K562 (cell line): Measurements from ENCODE around the gene PODN. TPM values are rescaled to one million over a fixed set of nuclear protein-coding genes. Genes with fewer than 3 reads are reported as not detected.

ENCODE experiments used
- AFF1 ChIP-seq, 2 experiments: fragments of 450-650 bp; IDR thresholded peaks; 2 replicates each; pipeline ENCODE4 v1.6.1; 2018; ENCODE audit warnings: mild to moderate bottlenecking in 2 of 2, low read depth in 1 of 2; ENCODE audit not compliant: partially characterized antibody in 2 of 2
- JUN ChIP-seq, 2 experiments: sonication (generic) in 1 of 2; formaldehyde crosslinking in 1 of 2; IDR thresholded peaks; 2 replicates each; pipeline versions ENCODE4 v1.6.1 to v1.8.0; 2012 to 2022; ENCODE audit warnings: borderline replicate concordance in 2 of 2, mild to moderate bottlenecking in 2 of 2, improper control_type of control experiment in 1 of 2, low read depth in 1 of 2, low read length in 1 of 2, missing genetic modification reagents in 1 of 2
- NFRKB ChIP-seq: fragments of 450-650 bp; IDR thresholded peaks from 2 replicates; pipeline ENCODE4 v1.6.1; 2016; ENCODE audit warnings: low read depth
- PHF21A ChIP-seq: fragments of 450-650 bp; IDR thresholded peaks from 2 replicates; pipeline ENCODE4 v1.6.1; 2017; ENCODE audit warnings: low read depth, borderline replicate concordance
- POLR2AphosphoS5 ChIP-seq: IDR thresholded peaks from 2 replicates; pipeline ENCODE4 v1.6.1; 2011; ENCODE audit warnings: mild to moderate bottlenecking, low read depth, low read length, moderate library complexity; ENCODE audit not compliant: control insufficient read depth, insufficient read depth
- PRDM10 ChIP-seq: fragments of 450-650 bp; IDR thresholded peaks from 2 replicates; pipeline ENCODE4 v1.6.1; 2018; ENCODE audit not compliant: partially characterized antibody
- SMARCA4 ChIP-seq: fragments of 450-650 bp; IDR thresholded peaks from 2 replicates; pipeline ENCODE4 v1.6.1; 2016
- TCF7 ChIP-seq: sonication (generic); IDR thresholded peaks from 2 replicates; pipeline ENCODE4 v1.6.1; 2016; ENCODE audit warnings: antibody characterized with exemption, borderline replicate concordance
- TEAD2 ChIP-seq: fragments of 450-650 bp; IDR thresholded peaks from 2 replicates; pipeline ENCODE4 v1.6.1; 2016; ENCODE audit warnings: missing genetic modification characterization, control low read depth, missing compliant biosample characterization
- TFAP4 ChIP-seq: sonication (generic); formaldehyde crosslinking; IDR thresholded peaks from 2 replicates; pipeline ENCODE4 v1.8.0; 2022; ENCODE audit warnings: missing genetic modification reagents, mild to moderate bottlenecking, moderate library complexity, borderline replicate concordance
- ZNF24 ChIP-seq: fragments of 450-650 bp; IDR thresholded peaks from 2 replicates; pipeline ENCODE4 v1.6.1; 2016
- ZNF507 ChIP-seq: conservative IDR thresholded peaks from 2 replicates; pipeline ENCODE4 v1.6.1; 2017; ENCODE audit warnings: missing genetic modification characterization, missing compliant biosample characterization
- polyA plus RNA-seq, 8 experiments: library from polyadenylated mRNA; depleted of rRNA in 4 of 8; stranded (reverse) in 5 of 8; unstranded in 3 of 8; fragments of >200 nt; fragmentation: Nextera tagmentation in 2 of 8; fragmentation: Illumina TruSeq in 1 of 8; extraction: Ambion mirVana in 2 of 8; extraction: Trizol in 1 of 8; gene quantifications; 2 replicates each; pipeline versions ENCODE4 v1.2.1 to v1.2.3, GENCODE V29; 2011 to 2014; ENCODE audit warnings: inconsistent platforms in 1 of 8, missing spikeins in 1 of 8
- total RNA-seq, 7 experiments: library from RNA; depleted of rRNA in 6 of 7; stranded (reverse); fragments of >200 nt in 6 of 7; fragmentation: Illumina TruSeq in 2 of 7; extraction: Trizol in 2 of 7; gene quantifications; 2 replicates each; pipeline versions ENCODE4 v1.2.1 to v1.2.3, GENCODE V29; 2011 to 2021; ENCODE audit warnings: low replicate concordance in 1 of 7

PODN gene
- total and polyA plus RNA-seq, 9 of the 15 experiments (the other 6 are each of a cell fraction or from before 2014, with no cell fraction given) = not detected

DNA sequence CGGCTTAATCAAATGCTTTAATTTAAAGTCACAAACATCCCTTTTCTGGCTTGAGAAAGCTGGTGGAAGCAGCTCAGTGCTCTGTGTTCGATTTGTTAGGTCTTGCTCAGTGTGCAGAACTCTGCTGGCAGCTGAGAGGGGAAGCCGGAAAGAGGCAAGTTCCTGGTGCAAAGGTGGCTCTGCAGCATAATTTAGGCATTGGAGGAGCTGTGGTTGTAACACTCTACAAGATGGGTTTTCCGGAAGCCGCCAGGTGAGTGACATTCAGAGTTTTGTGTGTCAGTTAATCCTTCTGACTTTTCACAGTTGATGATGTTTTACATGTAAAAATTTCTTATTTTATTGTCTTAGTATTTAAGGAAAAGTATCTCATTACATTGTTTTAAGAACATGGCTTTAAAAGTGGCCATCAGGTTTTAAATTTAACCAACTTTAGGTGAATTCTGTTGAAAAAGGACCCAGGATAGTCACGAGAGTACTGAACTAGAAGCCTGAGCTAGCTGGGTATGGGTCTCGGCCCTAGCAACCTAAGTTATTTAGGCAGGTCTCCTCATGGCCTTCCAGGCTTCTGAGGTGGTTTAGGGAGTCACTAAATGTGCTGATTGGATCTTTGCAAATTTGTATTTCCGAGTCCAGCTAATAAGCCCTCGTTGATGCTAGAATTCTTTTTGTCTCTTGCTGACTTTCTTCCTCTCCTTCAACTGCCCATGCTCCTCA is 47.1 kb upstream of the PODN start (continued):
- TF ChIP-seq POLR2AphosphoS5 = peak; percentile 55
- TF ChIP-seq ZNF24 = no peak
- no peak for TF ChIP-seq TCF7
- no peak for TF ChIP-seq TEAD2 (tag)
- peak; percentile 96 for TF ChIP-seq TFAP4 (CRISPR knock-in tag)
- TF ChIP-seq JUN (IDR thresholded peaks at IDR 0.05; ENCODE audit: borderline replicate concordance, low read depth, low read length) = no peak; the same call in 1 of the 2 replicates
- no peak for TF ChIP-seq JUN (CRISPR knock-in tag; IDR thresholded peaks at IDR 0.05; ENCODE audit: borderline replicate concordance)
- TF ChIP-seq NFRKB = peak; percentile 53; the same call in 1 of the 2 replicates
- TF ChIP-seq PRDM10 = peak; percentile 55
- peak; percentile 44; the same call in 1 of the 2 replicates for TF ChIP-seq SMARCA4
- TF ChIP-seq ZNF507 (tag) = no peak
- peak; percentile 45; the same call in 1 of the 2 replicates for TF ChIP-seq PHF21A
- peak in 1 of 2 experiments; percentile 6 for TF ChIP-seq AFF1 (IDR thresholded peaks at IDR 0.05; ENCODE audit: low read depth in 1 of 2, partially characterized antibody in 2 of 2)
